IMR-90 (cell line): ENCODE results near the gene INPP5E. TPM values are rescaled to one million over a fixed set of nuclear protein-coding genes. Genes with fewer than 3 reads are reported as not detected.
A peak's percentile ranks its signal among the peaks of the same experiment; 100 is the strongest.

Experiments used
- ATAC-seq: fragments of 200-7000 bp; cut with Tn5 transposase; 2 replicates; pipeline ENCODE4 v1.9.1; 2020; ENCODE audit warnings: low read depth, mild to moderate bottlenecking, moderate library complexity
- BruUV-seq: library from RNA; stranded (reverse); fragments of 400-500 nt; replicated peaks from 2 replicates; lab custom pipeline; 2021; lab: Mats Ljungman, UMichigan
- CTCF ChIA-PET: fragments of 300-600 bp; formaldehyde crosslinking; extraction: SDS; loops from one replicate; lab custom pipeline; 2021; ENCODE audit warnings: antibody characterized with exemption; lab: Yijun Ruan, JAX
- POLR2A ChIA-PET: fragments of 300-600 bp; sonication (Branson Sonifier 250); formaldehyde crosslinking; loops from one replicate; lab custom pipeline; 2022; ENCODE audit warnings: antibody characterized with exemption; ENCODE audit not compliant: unreplicated experiment; lab: Charles Lee
- DNase-seq: peaks from one replicate; pipeline ENCODE4 v3.0.0; 2013
- H2AFZ ChIP-seq: replicated peaks from 2 replicates; pipeline ENCODE3; 2013; ENCODE audit warnings: low read length, mild to moderate bottlenecking; ENCODE audit not compliant: poor library complexity
- H2AK5ac ChIP-seq: 2 replicates; pipeline ENCODE4 v1.6.1; 2013; ENCODE audit warnings: low read depth, low read length, inconsistent platforms
- H2AK9ac ChIP-seq: replicated peaks from 2 replicates; pipeline ENCODE3; 2013; ENCODE audit warnings: mild to moderate bottlenecking, low read depth, low read length, moderate library complexity; ENCODE audit not compliant: poor library complexity
- H2BK120ac ChIP-seq: 2 replicates; pipeline ENCODE4 v1.6.1; 2013; ENCODE audit warnings: low read depth, low read length, inconsistent platforms
- H2BK15ac ChIP-seq: 3 replicates; pipeline ENCODE4 v1.6.1; 2013; ENCODE audit warnings: low read depth, low read length, inconsistent platforms
- H2BK20ac ChIP-seq: 2 replicates; pipeline ENCODE4 v1.6.1; 2013; ENCODE audit warnings: low read depth, mild to moderate bottlenecking, inconsistent platforms, low read length, moderate library complexity
- H2BK5ac ChIP-seq: 2 replicates; pipeline ENCODE4 v1.6.1; 2013; ENCODE audit warnings: mild to moderate bottlenecking, low read depth, low read length, inconsistent platforms; ENCODE audit not compliant: poor library complexity, severe bottlenecking
- H3K14ac ChIP-seq: replicated peaks from 2 replicates; pipeline ENCODE4 v1.6.1; 2013; ENCODE audit warnings: low read depth, low read length, inconsistent platforms
- H3K18ac ChIP-seq: 2 replicates; pipeline ENCODE4 v1.6.1; 2013; ENCODE audit warnings: low read depth, low read length, control low read depth
- H3K23ac ChIP-seq: 2 replicates; pipeline ENCODE4 v1.6.1; 2013; ENCODE audit warnings: low read depth, low read length, inconsistent platforms
- H3K27ac ChIP-seq: 2 replicates; pipeline ENCODE4 v1.5.1; 2013; ENCODE audit warnings: mild to moderate bottlenecking, control low read depth, low read length; ENCODE audit not compliant: insufficient read depth
- H3K27me3 ChIP-seq: 2 replicates; pipeline ENCODE4 v1.6.1; 2013; ENCODE audit warnings: low read length; ENCODE audit not compliant: control insufficient read depth, insufficient read depth
- H3K36me3 ChIP-seq: 2 replicates; pipeline ENCODE4 v1.6.1; 2013; ENCODE audit warnings: low read length, mixed read lengths; ENCODE audit not compliant: control insufficient read depth, insufficient read depth
- H3K4ac ChIP-seq: 2 replicates; pipeline ENCODE4 v1.6.1; 2013; ENCODE audit warnings: low read depth, low read length, inconsistent platforms
- H3K4me1 ChIP-seq: 2 replicates; pipeline ENCODE4 v1.6.1; 2013; ENCODE audit warnings: low read length, mixed read lengths; ENCODE audit not compliant: control insufficient read depth, insufficient read depth
- H3K4me2 ChIP-seq: 2 replicates; pipeline ENCODE4 v1.6.1; 2013; ENCODE audit warnings: low read depth, mild to moderate bottlenecking, control low read depth, low read length, moderate library complexity
- H3K4me3 ChIP-seq: 2 replicates; pipeline ENCODE4 v1.5.1; 2013; ENCODE audit warnings: low read depth, mild to moderate bottlenecking, control low read depth, low read length, moderate library complexity; ENCODE audit not compliant: insufficient read depth
- H3K56ac ChIP-seq: 2 replicates; pipeline ENCODE4 v1.6.1; 2013; ENCODE audit warnings: low read length, inconsistent platforms; ENCODE audit not compliant: insufficient read depth; ENCODE audit errors: extremely low read depth
- H3K79me1 ChIP-seq, 2 experiments: 2 replicates each; pipeline ENCODE4 v1.6.1; 2013; ENCODE audit warnings: low read length in 2 of 2, inconsistent platforms in 1 of 2, low read depth in 1 of 2
- H3K9ac ChIP-seq: 2 replicates; pipeline ENCODE4 v1.6.1; 2013; ENCODE audit warnings: low read depth, low read length, control low read depth
- H3K9me1 ChIP-seq: 2 replicates; pipeline ENCODE4 v1.6.1; 2013; ENCODE audit warnings: low read length, inconsistent platforms; ENCODE audit not compliant: insufficient read depth
- H3K9me3 ChIP-seq: 2 replicates; pipeline ENCODE4 v1.6.1; 2013; ENCODE audit warnings: low read length; ENCODE audit not compliant: control insufficient read depth, insufficient read depth
- H4K20me1 ChIP-seq: 2 replicates; pipeline ENCODE4 v1.6.1; 2013; ENCODE audit warnings: low read length, inconsistent platforms; ENCODE audit not compliant: insufficient read depth
- H4K5ac ChIP-seq: 2 replicates; pipeline ENCODE4 v1.6.1; 2013; ENCODE audit warnings: mild to moderate bottlenecking, low read depth, low read length, control low read depth
- H4K8ac ChIP-seq, 2 experiments: 2 replicates each; pipeline ENCODE4 v1.6.1; 2013; ENCODE audit warnings: low read depth in 2 of 2, low read length in 2 of 2, control low read depth in 1 of 2, inconsistent platforms in 1 of 2
- H4K91ac ChIP-seq: 2 replicates; pipeline ENCODE4 v1.6.1; 2013; ENCODE audit warnings: low read depth, low read length, inconsistent platforms; ENCODE audit not compliant: insufficient read depth
- BHLHE40 ChIP-seq: fragments of 150-350 bp; IDR thresholded peaks from 2 replicates; pipeline ENCODE4 v1.6.1; 2016; ENCODE audit warnings: mild to moderate bottlenecking, low read depth, low read length
- CEBPB ChIP-seq: IDR thresholded peaks from 2 replicates; pipeline ENCODE4 v1.6.1; 2012; ENCODE audit warnings: low read depth, low read length, improper control_type of control experiment
- FOS ChIP-seq: fragments of 150-350 bp; IDR thresholded peaks from 2 replicates; pipeline ENCODE4 v1.6.1; 2016; ENCODE audit warnings: low read depth, low read length
- MAFK ChIP-seq: IDR thresholded peaks from 2 replicates; pipeline ENCODE4 v1.6.1; 2012; ENCODE audit warnings: low read depth, low read length, improper control_type of control experiment
- MXI1 ChIP-seq: IDR thresholded peaks from 2 replicates; pipeline ENCODE4 v1.6.1; 2012; ENCODE audit warnings: low read depth, mild to moderate bottlenecking, low read length, moderate library complexity, borderline replicate concordance
- NFE2L2 ChIP-seq: fragments of 150-350 bp; IDR thresholded peaks from 2 replicates; pipeline ENCODE4 v1.6.1; 2016; ENCODE audit warnings: low read depth, mild to moderate bottlenecking, low read length
- POLR2A ChIP-seq: IDR thresholded peaks from 2 replicates; pipeline ENCODE4 v1.6.1; 2012; ENCODE audit warnings: mild to moderate bottlenecking, low read depth, low read length
- RAD21 ChIP-seq: IDR thresholded peaks from 2 replicates; pipeline ENCODE4 v1.6.1; 2012; ENCODE audit warnings: low read length, improper control_type of control experiment
- RCOR1 ChIP-seq: IDR thresholded peaks from 2 replicates; pipeline ENCODE4 v1.6.1; 2012; ENCODE audit warnings: mild to moderate bottlenecking, low read length, improper control_type of control experiment; ENCODE audit not compliant: insufficient replicate concordance
- WGBS, 2 experiments: methylation state at CpG; one replicate each; pipeline versions ENCODE4 v1.1.5 to v1.1.7; 2013; ENCODE audit warnings: missing lambda C conversion rate in 2 of 2; ENCODE audit not compliant: insufficient read length in 1 of 2; ENCODE audit errors: extremely low coverage in 2 of 2; 5-methylcytosine and 5-hydroxymethylcytosine counted together
- dilution Hi-C: fragments of 300-500 bp; cut with HindIII; formaldehyde crosslinking; loops from one replicate; pipeline ENCODE4 v1.14.3; 2018; ENCODE audit warnings: low sequenced_read_pairs; ENCODE audit not compliant: unreplicated experiment
- in situ Hi-C: fragments of 300-500 bp; cut with MboI; formaldehyde crosslinking; loops from 3 replicates; pipeline ENCODE4 v1.14.3; 2019; ENCODE audit warnings: low sequenced_read_pairs, inconsistent platforms, mixed read lengths
- intact Hi-C: fragments of 100-400 bp; cut with micrococcal nuclease; formaldehyde crosslinking; loops from 2 replicates; pipeline ENCODE4 v1.10.0; 2022
- polyA plus RNA-seq, 3 experiments: library from polyadenylated mRNA; depleted of rRNA; stranded (reverse); fragments of >200 nt; gene quantifications; 2 replicates each; pipeline ENCODE4 v1.2.3, GENCODE V29; 2012; ENCODE audit warnings: low replicate concordance in 1 of 3
- total RNA-seq: library from RNA; depleted of rRNA; stranded (reverse); fragments of >200 nt; gene quantifications from 2 replicates; pipeline ENCODE4 v1.2.3, GENCODE V29; 2012
- TF ChIP-seq, protein P1 (sequence below): conservative IDR thresholded peaks from 2 replicates; pipeline ENCODE4 v1.5.1; 2012; ENCODE audit warnings: mild to moderate bottlenecking, low read depth, low read length, improper control_type of control experiment

INPP5E gene
- total and polyA plus RNA-seq, 2 of the 4 experiments (the other 2 are of a cell fraction) = 1.6 to 9.4 TPM

DNA sequence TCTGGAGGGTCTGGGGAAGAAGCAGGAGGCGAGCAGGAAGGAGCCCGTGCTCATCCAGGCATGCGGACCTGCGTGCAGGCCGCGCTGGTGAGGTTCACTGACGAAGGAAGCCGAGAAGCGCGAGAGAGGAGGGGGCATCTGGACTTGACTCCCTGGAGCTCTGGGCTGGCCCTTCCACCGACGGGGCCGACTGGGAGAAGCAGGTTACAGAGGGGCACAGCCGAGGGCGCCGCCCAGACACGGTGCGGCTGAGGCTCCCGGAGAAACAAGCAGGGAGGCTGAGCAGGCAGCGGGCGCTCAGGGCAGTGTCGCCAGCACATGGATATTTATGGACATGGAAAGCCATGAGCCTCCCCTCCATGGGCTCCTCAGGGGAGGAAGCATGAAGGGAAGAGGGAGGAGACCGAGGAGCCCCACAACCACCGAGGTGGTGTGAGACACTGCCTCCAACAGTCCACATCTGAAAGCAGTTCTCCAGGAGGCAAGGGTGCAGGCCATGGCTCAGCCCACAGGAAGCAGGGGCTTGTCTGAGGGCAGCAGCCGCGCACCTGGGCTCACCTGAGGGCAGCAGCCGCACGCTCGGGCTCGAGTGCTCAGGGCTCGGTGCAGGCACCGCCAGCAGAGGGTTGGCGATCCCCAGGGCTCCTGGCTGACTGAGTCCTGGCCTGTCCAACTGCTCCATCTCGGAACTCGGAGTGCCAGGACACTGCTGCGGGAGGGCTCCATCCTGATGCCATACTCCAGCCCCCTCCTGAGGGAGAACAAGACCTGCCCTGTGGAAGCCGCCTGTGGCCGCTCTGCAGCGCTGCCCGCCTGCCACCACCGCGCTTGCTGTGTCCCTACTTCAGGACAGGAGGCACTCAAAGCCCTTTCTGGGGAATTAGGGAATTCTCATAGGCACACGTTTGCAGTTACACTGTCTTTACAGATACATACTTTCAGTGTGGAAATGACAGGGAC, 15.7 kb upstream of the INPP5E start (continued):
- no peak for TF ChIP-seq BHLHE40

DNA sequence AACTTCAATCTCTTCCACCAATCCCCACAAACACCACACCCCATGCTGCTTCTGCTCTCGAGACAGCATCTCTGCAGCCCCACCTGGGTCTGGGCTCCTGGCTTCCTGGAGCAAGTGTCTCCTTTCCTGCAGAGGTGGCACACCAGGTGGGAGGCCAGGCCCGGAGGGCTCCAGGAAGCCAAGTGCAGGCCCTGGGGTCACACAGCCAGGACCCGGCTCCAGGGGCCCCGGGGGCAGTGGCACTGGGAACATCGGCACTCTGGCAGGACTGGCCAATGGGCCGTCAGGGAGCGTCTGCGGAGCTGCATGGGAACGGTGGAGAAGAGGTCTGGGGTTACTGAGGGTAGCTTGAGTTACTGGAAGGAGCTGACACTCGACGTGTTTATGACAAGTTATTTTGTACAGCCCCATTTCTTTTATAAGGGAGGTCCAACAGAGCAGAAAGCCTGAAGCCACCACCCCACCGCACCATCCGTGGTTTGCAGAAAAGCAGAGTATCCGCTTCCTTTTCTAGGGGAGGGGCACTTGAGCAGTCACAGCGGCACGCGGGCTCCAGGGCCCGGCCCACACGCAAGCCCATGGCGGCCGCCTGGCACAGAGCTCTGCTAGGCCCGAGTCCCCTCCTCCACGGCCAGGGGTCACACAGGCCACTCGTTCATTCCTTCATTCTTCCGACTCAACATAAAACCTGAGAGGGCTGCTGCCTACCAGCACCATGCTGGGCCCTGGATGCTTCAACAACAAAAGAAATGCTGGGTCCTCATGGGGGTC, 14.6 kb upstream of the INPP5E start:
- H3K18ac ChIP-seq = no peak overlapping the region
- H4K5ac ChIP-seq = no peak overlapping the region
- H2BK20ac ChIP-seq = no peak overlapping the region
- in situ Hi-C loops (no loop called here), intact Hi-C loops (no loop called here), dilution Hi-C loops (no loop called here)
- H3K79me1 ChIP-seq = peaks cover 6 to 25% of the 10 kb centered on the region in 2 experiments; a peak in 3 of 4 replicates
- H2BK120ac ChIP-seq = no peak overlapping the region
- TF ChIP-seq RAD21 = no peak
- TF ChIP-seq, protein P1, sequence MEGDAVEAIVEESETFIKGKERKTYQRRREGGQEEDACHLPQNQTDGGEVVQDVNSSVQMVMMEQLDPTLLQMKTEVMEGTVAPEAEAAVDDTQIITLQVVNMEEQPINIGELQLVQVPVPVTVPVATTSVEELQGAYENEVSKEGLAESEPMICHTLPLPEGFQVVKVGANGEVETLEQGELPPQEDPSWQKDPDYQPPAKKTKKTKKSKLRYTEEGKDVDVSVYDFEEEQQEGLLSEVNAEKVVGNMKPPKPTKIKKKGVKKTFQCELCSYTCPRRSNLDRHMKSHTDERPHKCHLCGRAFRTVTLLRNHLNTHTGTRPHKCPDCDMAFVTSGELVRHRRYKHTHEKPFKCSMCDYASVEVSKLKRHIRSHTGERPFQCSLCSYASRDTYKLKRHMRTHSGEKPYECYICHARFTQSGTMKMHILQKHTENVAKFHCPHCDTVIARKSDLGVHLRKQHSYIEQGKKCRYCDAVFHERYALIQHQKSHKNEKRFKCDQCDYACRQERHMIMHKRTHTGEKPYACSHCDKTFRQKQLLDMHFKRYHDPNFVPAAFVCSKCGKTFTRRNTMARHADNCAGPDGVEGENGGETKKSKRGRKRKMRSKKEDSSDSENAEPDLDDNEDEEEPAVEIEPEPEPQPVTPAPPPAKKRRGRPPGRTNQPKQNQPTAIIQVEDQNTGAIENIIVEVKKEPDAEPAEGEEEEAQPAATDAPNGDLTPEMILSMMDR = no peak
- TF ChIP-seq RCOR1 = no peak
- TF ChIP-seq BHLHE40 = no peak
- TF ChIP-seq MAFK = no peak
- TF ChIP-seq POLR2A = no peak
- TF ChIP-seq NFE2L2 = no peak
- TF ChIP-seq CEBPB = no peak
- TF ChIP-seq MXI1 = no peak
- no peak for TF ChIP-seq FOS
- BruUV-seq = no TSS peak
- no peak overlapping the region for H4K8ac ChIP-seq
- no peak overlapping the region for H3K9ac ChIP-seq
- ATAC-seq (no peak), DNase-seq (no peak)
- no peaks in the 10 kb centered on the region for H3K27me3 ChIP-seq
- no peak overlapping the region for H3K14ac ChIP-seq
- no peaks in the 10 kb centered on the region for H3K9me3 ChIP-seq
- peaks cover 14% of the 10 kb centered on the region for H4K20me1 ChIP-seq
- no peaks in the 10 kb centered on the region for H3K9me1 ChIP-seq
- H3K4ac ChIP-seq = no peak overlapping the region
- H3K4me3 ChIP-seq = no peak overlapping the region
- H3K56ac ChIP-seq = no peak overlapping the region
- WGBS, 2 experiments = 82% methylated on average over 3 of the region's 25 CpGs; no CpG with 5 or more reads in 1 of the 2 experiments
- no peak overlapping the region for H3K4me2 ChIP-seq
- H2BK5ac ChIP-seq = no peak overlapping the region
- H3K36me3 ChIP-seq = peaks cover 75% of the 10 kb centered on the region
- H4K91ac ChIP-seq = no peak overlapping the region
- H2AK9ac ChIP-seq = peak overlapping the region; percentile 20
- no peak overlapping the region for H2BK15ac ChIP-seq
- no peak overlapping the region for H3K23ac ChIP-seq
- H2AK5ac ChIP-seq = no peak overlapping the region
- no peaks in the 10 kb centered on the region for H3K4me1 ChIP-seq
- POLR2A ChIA-PET = no interaction called here
- CTCF ChIA-PET = no interaction called here
- no peak overlapping the region for H2AFZ ChIP-seq
- H3K27ac ChIP-seq = no peak overlapping the region
